Stimulated activated naive CD8-positive, alpha-beta T cell treated with anti-CD3 and anti-CD28 coated beads, Interleukin-15, amount 100 ng/mL, for 72 hours (primary cell): ENCODE results near the gene CAMK4.
A peak's percentile ranks its signal among the peaks of the same experiment; 100 is the strongest.

Experiments used
- ATAC-seq: fragments of 150-1000 bp; cut with Tn5 transposase; 2 replicates; pipeline ENCODE4 v1.10.0; 2021; ENCODE audit warnings: mild to moderate bottlenecking, moderate library complexity
- DNase-seq, 2 donors: peaks; one replicate each; pipeline ENCODE4 v3.0.0; 2021 to 2022
- H3K27ac Mint-ChIP-seq, 2 donors: one replicate each; pipeline ENCODE4 v1.8.0; 2022; ENCODE audit warnings: mild to moderate bottlenecking in 2 of 2, mixed read lengths in 2 of 2, moderate library complexity in 2 of 2
- H3K27me3 Mint-ChIP-seq: one replicate; pipeline ENCODE4 v1.8.0; 2022; ENCODE audit warnings: mixed read lengths
- H3K4me1 Mint-ChIP-seq: one replicate; pipeline ENCODE4 v1.8.0; 2022; ENCODE audit warnings: mild to moderate bottlenecking, mixed read lengths
- H3K4me3 Mint-ChIP-seq, 2 donors: one replicate each; pipeline ENCODE4 v1.8.0; 2022; ENCODE audit warnings: mild to moderate bottlenecking in 2 of 2, mixed read lengths in 2 of 2, moderate library complexity in 1 of 2
- H3K9me3 Mint-ChIP-seq, 2 donors: one replicate each; pipeline ENCODE4 v1.8.0; 2022; ENCODE audit warnings: mixed read lengths in 2 of 2

Gene CAMK4

DNA sequence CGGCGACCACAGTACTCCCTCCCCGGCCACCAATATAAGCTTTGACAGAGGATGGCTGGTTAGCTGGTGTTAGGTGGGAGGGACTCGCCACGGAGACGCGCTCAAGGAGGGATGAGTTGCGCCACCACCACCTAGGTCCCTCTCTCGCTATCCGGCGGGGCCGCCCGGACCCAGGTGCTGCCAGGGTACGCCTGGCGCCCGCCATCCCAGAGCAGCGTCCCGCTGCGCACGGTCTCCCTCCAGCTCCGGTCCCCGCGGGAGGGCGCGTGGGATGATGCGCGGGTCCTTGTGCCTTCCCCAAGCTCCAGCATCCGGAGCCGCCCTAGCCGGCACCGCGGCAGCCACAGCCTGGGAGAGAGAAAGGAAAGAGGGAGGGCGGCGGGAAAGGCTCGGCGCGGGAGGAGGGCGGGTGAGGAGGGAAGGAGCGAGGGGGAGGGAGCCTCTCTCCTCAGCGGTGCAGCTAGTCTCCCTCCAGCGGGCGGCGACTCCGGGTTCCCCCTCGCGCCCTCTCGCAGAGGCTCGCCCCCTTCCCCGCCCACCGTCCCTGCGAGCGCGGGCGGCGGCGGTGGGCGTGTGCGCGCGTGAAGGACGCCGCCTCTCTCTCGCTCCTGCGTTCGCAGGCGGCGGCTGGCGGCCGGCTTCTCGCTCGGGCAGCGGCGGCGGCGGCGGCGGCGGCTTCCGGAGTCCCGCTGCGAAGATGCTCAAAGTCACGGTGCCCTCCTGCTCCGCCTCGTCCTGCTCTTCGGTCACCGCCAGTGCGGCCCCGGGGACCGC, at the start of gene CAMK4:
Gene CAMK4, plus strand, starts transcription at position 598 of the 774 bp plus-strand sequence. Its CDS starts 100 bp downstream, at position 698.
- Mint-ChIP-seq H3K27ac (peak within 1 kb of the TSS; percentile 94 to 96), H3K4me3 (peak within 1 kb of the TSS; percentile 94 to 98)

DNA sequence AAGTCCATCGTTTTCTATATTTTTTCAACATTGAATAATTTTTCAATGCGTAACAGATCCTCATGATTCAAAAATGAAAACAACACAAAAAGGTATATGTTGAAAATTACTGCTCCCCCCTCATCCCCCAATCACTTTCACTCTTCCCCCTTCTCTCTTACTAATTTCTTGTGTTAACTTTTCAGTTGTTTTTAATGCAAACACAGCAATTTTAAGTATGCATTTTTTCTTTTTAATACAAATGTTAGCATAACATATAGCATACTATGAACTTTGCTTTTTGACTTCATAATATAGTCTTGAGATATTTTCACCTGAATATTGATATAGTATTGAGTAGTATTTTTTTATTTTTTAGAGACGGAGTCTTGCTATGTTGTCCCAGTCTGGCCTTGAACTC, 41.1 kb upstream of the CAMK4 start:
- Mint-ChIP-seq H3K9me3 (peaks cover 0 to 8% of the 10 kb centered on the region in 2 donors), H3K4me1 (no peaks in the 10 kb centered on the region), H3K27me3 (no peaks in the 10 kb centered on the region), H3K27ac (no peak overlapping the region), H3K4me3 (no peak overlapping the region)
- no peak for ATAC-seq
- DNase-seq, result no peak

More for the DNA sequence above, at the start of gene CAMK4:
- H3K9me3 Mint-ChIP-seq, result no peaks in the 10 kb centered on the region
- no peaks in the 10 kb centered on the region for H3K27me3 Mint-ChIP-seq
- DNase-seq, result peak; percentile 73 to 74
- peak; percentile 80 for ATAC-seq
- peaks cover 27% of the 10 kb centered on the region for H3K4me1 Mint-ChIP-seq

DNA sequence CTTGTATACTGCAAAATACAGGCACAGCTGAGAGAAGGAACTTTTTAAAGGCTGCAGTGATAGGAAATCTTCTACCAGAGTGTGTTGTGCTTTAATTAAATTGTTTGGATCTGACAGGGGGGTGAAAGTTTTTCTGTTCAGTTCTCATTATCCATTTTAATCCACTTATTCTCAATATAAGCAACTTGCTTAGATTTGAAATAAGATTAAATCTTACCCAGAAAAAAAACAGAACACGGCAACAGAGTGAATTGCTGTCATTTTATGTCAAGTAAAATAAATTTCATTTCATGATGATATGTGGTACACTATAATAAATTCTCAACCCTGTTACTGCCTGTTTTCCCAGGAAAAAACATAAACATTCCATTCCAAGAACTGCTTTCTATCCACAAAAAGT, 37.1 kb upstream of the CAMK4 start:
- DNase-seq, result no peak
- H3K27me3 Mint-ChIP-seq, result no peaks in the 10 kb centered on the region
- H3K4me1 Mint-ChIP-seq, result no peaks in the 10 kb centered on the region
- no peaks in the 10 kb centered on the region for H3K9me3 Mint-ChIP-seq
- no peak for ATAC-seq
- no peak overlapping the region for H3K4me3 Mint-ChIP-seq
- peak overlapping the region in 1 of 2 donors; percentile 33 for H3K27ac Mint-ChIP-seq

DNA sequence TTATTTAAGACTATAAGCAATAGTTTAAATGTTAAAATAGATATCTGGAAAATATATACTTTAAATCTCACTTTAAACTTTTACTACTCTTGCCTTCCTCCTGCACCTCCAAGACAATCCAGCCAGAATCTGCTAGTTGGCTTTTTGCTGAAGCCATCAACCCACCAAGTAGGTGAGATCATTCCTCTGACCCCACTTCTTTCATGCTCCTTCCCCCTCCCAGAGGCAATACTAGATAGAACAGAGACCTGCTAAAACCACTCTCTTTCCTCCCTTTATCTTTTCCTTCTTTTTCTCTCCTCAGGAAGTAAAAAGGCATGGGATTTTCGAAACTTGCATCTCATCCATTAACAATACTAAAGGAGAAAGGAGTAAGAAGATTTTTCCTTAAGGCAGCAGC, 30.1 kb upstream of the CAMK4 start:
- no peak overlapping the region for H3K4me3 Mint-ChIP-seq
- H3K27ac Mint-ChIP-seq, result no peak overlapping the region
- no peaks in the 10 kb centered on the region for H3K27me3 Mint-ChIP-seq
- no peaks in the 10 kb centered on the region for H3K4me1 Mint-ChIP-seq
- no peak for ATAC-seq
- peaks cover 0 to 3% of the 10 kb centered on the region in 2 donors for H3K9me3 Mint-ChIP-seq
- no peak for DNase-seq

DNA sequence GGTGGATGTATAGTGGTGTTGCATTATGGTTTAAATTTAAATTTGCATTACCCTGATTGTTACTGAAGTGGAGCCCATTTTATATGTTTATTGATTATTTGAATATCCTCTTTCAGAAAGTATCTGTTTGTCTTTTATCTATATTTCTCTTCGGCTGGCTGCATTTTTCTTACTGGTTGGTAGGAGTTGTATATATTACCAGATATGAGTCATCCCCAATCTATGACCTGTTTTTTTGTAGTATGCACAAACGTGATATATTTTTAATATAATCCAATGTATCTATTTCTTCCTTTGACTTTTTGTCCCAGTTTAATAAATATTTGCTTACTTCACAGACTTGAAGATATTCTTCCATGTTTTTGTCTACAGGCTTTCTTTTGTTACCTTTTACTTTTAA, 29.3 kb upstream of the CAMK4 start:
- Mint-ChIP-seq H3K27me3 (no peaks in the 10 kb centered on the region), H3K27ac (no peak overlapping the region), H3K4me1 (no peaks in the 10 kb centered on the region), H3K4me3 (no peak overlapping the region), H3K9me3 (peaks cover 0 to 3% of the 10 kb centered on the region in 2 donors)
- ATAC-seq (no peak), DNase-seq (no peak)

- ATAC-seq, result no peak
- Mint-ChIP-seq H3K4me3 (no peak overlapping the region), H3K27me3 (no peaks in the 10 kb centered on the region), H3K27ac (no peak overlapping the region), H3K9me3 (peaks cover 0 to under 1% of the 10 kb centered on the region in 2 donors), H3K4me1 (no peaks in the 10 kb centered on the region)
- DNase-seq, result no peak
Observed at GRCh38 chr5:111197523-111197922, 26.7 kb upstream of the CAMK4 start.

DNA sequence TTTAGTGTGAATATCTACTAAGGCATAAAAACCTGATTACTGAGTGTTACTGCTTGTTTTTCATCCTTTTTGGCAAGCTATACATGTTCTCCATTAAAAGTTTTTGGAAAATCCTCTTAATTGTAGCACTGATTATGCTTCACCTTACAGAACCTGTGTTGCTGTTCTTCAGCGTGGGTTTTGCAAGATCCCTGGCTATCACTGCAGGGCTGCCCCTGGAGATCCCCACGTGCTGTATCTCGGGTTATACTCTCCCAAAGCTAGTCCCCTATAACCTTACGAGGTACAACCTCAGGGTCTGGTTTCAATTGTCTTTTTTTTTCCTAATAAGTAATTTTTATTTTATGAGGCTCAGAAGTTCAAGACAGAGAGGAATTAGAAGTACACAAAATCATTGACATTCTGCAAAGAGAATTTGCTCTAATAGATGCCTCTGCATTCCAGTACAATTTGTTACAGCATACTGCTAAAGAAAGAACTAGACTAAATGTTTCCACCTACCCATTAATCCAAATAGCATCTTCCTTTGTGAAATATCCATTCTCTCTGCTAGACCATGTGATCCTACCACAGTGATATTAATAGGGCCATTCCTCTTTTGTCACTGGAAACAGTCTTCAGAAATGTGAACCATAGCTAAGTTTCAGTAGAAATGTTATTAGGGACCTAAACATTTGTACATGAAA, 25.8 kb upstream of the CAMK4 start:
- H3K9me3 Mint-ChIP-seq, result no peaks in the 10 kb centered on the region
- H3K27ac Mint-ChIP-seq, result no peak overlapping the region
- no peak overlapping the region for H3K4me3 Mint-ChIP-seq
- no peaks in the 10 kb centered on the region for H3K4me1 Mint-ChIP-seq
- ATAC-seq, result no peak
- DNase-seq, result no peak
- H3K27me3 Mint-ChIP-seq, result no peaks in the 10 kb centered on the region

GRCh38 chr5:111200828-111201227, 23.4 kb upstream of the CAMK4 start:
- no peaks in the 10 kb centered on the region for H3K9me3 Mint-ChIP-seq
- no peaks in the 10 kb centered on the region for H3K27me3 Mint-ChIP-seq
- peaks cover 11% of the 10 kb centered on the region for H3K4me1 Mint-ChIP-seq
- no peak for ATAC-seq
- H3K27ac Mint-ChIP-seq, result no peak overlapping the region
- H3K4me3 Mint-ChIP-seq, result no peak overlapping the region
- DNase-seq, result no peak

GRCh38 chr5:111201705-111202104, 22.5 kb upstream of the CAMK4 start:
- Mint-ChIP-seq H3K9me3 (no peaks in the 10 kb centered on the region), H3K4me1 (peaks cover 11% of the 10 kb centered on the region), H3K27ac (no peak overlapping the region), H3K27me3 (no peaks in the 10 kb centered on the region), H3K4me3 (no peak overlapping the region)
- ATAC-seq (no peak), DNase-seq (no peak)

- Mint-ChIP-seq H3K4me3 (peak overlapping the region in 1 of 2 donors; percentile 21), H3K27me3 (no peaks in the 10 kb centered on the region), H3K27ac (no peak overlapping the region), H3K9me3 (peaks cover 6 to 11% of the 10 kb centered on the region in 2 donors), H3K4me1 (peaks cover 45% of the 10 kb centered on the region)
- DNase-seq (no peak), ATAC-seq (peak; percentile 62)
Observed at GRCh38 chr5:111211341-111211740, 12.8 kb upstream of the CAMK4 start.

- peaks cover 45% of the 10 kb centered on the region for H3K4me1 Mint-ChIP-seq
- DNase-seq, result no peak
- no peak overlapping the region for H3K4me3 Mint-ChIP-seq
- ATAC-seq, result no peak
- H3K27ac Mint-ChIP-seq, result no peak overlapping the region
- no peaks in the 10 kb centered on the region for H3K27me3 Mint-ChIP-seq
- peaks cover 6 to 11% of the 10 kb centered on the region in 2 donors for H3K9me3 Mint-ChIP-seq
Observed at GRCh38 chr5:111214052-111214742, 10.0 kb upstream of the CAMK4 start.

DNA sequence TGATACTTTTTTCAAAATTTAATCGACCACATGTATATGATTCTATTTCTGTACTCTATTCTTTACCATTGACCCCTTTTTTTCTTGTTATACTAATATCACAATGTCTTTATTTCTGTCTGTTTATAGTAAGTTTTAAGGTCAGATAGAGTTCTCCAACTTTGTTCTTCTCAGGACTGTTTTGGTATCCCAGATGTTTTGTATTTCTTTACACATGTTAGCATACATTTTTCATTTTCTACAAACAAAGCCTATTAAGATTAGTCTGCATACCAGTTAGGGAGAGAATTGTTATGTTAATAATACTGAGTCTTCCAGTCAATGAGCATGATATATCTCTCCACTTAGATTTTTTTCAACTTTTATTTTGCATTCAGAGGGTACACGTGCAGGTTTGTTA, 8.2 kb upstream of the CAMK4 start:
- Mint-ChIP-seq H3K27ac (no peak overlapping the region), H3K9me3 (peaks cover 6 to 11% of the 10 kb centered on the region in 2 donors), H3K27me3 (no peaks in the 10 kb centered on the region), H3K4me1 (peaks cover 41% of the 10 kb centered on the region), H3K4me3 (no peak overlapping the region)
- DNase-seq (no peak), ATAC-seq (no peak)

- ATAC-seq (no peak), DNase-seq (no peak)
- Mint-ChIP-seq H3K27me3 (no peaks in the 10 kb centered on the region), H3K4me3 (no peak overlapping the region), H3K9me3 (no peaks in the 10 kb centered on the region), H3K4me1 (peaks cover 11% of the 10 kb centered on the region), H3K27ac (no peak overlapping the region)
Observed at GRCh38 chr5:111221139-111221538, 3.0 kb upstream of the CAMK4 start.

DNA sequence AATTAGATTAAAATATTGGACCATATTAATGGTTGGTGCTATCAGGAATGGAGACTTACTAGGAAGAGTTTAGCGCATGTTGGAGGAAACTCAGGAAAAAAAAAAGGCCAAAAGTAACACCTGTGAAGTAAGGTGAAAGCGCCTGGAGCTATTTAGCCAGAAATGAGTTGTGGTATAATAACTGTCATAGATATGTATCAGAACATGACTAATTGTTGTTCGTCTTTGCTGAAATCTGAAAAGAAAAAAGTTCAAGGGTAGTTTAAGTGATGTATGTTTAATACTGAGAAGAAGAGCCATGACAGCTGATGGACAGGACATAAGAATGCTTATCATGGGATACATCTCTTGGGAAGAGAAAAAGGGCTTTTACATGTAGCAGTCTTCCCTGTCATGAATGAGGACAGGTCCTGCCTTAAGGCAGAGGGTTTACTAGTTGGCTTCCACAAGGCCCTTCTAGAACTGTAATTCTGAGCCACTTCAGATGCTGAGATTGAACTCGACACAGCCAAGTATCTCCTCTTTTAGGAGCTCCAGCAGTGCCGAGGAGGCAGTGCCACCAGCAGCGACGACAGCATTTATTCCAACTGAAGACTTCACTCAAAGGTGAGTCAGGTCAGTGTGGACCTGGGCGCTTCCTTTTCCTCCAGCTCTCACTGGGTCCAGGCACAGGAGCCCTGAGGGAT, 940 bp upstream of the CAMK4 start:
- no peaks in the 10 kb centered on the region for H3K9me3 Mint-ChIP-seq
- peak overlapping the region; percentile 7 to 87 for H3K27ac Mint-ChIP-seq
- H3K4me3 Mint-ChIP-seq, result peak overlapping the region; percentile 77 to 94
- peak; percentile 19 for ATAC-seq
- DNase-seq, result no peak
- H3K4me1 Mint-ChIP-seq, result peaks cover 22% of the 10 kb centered on the region
- H3K27me3 Mint-ChIP-seq, result no peaks in the 10 kb centered on the region

DNA sequence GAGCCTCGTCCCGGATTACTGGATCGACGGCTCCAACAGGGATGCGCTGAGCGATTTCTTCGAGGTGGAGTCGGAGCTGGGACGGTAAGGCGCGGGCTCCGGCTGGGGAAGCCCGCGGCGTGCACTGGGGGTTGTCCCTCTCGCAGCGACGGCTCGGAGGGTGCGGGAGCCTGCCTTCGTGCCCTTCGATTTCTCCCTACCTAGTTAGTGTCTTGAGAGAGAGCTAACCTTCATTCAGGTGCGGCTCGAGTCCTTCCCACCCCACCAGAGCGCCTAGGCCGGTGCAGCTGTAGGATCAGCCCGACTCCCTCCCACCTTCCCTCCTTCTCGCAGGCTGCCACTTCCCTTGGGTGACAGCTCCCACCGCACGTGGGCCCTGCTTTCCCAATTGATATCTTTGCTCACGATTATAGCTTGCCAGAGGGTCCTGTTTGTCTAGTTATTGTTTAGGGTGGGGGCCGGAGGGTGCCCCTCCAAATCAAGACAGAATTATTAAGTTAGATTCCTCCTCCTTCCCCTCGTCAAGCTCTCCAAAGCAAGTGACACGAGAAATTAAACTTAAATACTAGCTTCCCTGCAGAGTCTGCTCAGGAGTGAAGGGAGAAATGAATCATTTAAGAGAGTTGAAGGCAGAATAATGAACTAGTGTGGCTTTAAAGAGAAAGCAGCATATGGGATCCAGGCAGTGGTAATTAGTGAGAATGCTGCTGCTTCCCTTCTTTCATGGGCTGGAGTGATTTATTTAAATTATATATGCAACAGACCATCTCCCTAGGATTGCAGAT, 569 bp downstream of the CAMK4 start:
- peak overlapping the region; percentile 94 to 96 for H3K27ac Mint-ChIP-seq

More for the DNA sequence above, 569 bp downstream of the CAMK4 start:
- H3K4me1 Mint-ChIP-seq, result peaks cover 35% of the 10 kb centered on the region
- peak overlapping the region; percentile 94 to 98 for H3K4me3 Mint-ChIP-seq
- DNase-seq (peak in 1 of 2 donors; percentile 58), ATAC-seq (peak; percentile 63)
- H3K27me3 Mint-ChIP-seq, result no peaks in the 10 kb centered on the region
- H3K9me3 Mint-ChIP-seq, result no peaks in the 10 kb centered on the region
